Activated CD4-positive, alpha-beta T cell treated with anti-CD3 and anti-CD28 coated beads for 24 hours (primary cell): ENCODE results near the gene PLGRKT.
"Not testable (repeated sequence)": the region's sequence is repeated elsewhere in the genome, so short reads cannot be mapped to it uniquely, and the experiment has no call there.

Source experiments
- DNase-seq, 2 donors: peaks; one replicate each; pipeline ENCODE4 v3.0.0-alpha.2; 2020; ENCODE audit warnings: low read depth in 2 of 2

PLGRKT gene

GRCh38 chr9:5430912-5431311 lies 6.8 kb downstream of the PLGRKT start:
- no peak for DNase-seq

DNA sequence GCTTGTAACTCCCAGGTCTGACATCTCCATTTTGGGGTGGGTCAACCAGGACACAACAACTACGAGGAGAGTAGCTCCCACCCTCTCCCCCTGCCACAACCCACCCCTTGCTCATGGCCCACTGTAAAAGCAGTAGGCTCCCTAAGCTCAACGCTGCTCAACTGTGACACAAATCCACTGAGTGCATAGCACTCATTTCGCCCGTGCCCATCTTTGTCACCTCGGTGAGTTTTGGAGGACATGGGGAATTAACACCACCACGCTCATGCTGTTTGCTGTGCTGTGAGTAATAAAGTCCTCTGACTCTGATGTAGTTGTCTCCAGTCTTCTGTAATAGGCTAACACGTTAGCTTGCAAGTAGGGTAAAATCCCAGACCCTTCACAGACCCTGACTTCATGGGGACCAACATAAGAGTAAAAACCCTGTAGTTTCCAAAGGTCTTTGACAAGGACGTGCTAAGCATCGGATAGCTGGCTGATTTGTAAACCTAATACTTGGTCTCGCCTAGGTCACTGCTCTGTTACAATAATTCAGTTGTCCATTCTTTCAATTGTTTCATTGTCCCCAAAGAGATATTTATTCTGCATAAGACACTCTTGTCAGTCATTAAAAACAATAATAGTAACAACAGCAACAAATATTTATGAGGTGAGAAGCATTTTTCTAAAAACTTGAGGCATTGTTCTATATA lies 7.7 kb downstream of the PLGRKT start:
- no peak for DNase-seq

DNA sequence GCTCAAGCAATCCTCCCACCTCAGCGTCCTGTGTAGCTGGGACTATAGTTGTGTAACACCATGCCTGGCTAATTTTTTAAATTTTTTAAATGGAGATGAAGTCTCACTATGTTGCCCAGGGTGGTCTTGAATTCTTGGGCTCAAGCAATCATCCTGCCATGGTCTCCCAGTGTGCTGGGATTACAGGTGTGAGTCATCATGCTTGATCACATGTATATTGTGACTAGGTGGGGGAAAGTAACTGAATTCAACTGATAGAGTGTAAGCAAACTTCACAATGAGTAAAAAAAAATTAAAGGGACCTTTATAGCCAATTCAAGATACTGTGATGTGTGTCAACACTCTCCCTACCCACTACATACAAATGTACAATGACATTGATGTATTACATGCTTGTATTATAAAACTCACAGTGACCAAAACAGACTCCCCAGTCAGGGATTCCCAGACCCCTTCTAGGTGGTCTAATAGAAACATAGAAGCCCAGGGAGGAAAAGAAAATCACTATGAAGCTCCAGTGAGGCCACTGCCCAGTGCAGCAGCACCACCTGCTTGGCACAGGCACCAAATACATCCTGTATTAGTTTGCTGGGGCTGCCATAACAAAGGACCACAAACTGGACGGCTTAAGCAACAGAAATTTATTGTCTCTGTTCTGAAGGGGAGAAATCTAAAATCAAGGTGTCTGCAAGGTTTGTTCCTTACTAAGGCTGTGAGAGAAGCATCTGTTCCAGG lies 8.8 kb downstream of the PLGRKT start:
- no peak for DNase-seq

DNA sequence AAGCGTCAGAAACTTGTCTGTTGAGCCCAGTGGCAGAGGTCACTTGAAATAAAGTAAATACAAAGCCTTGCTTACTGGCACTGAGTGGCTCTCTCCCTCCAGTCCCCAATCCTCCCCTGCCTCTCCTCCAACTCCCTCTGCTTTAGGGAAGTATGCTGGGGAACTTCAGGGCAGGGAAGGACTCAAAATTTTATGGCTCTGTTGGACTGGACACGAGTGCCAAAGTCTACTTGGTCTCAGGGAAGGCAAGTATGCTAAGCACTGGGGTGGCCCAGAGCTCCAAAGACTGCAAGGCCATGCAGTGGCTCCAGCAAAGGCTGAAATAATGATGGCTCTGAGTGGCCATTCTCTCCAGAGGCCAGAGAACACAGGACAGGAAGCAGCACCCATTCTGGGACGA lies 9.6 kb downstream of the PLGRKT start:
- DNase-seq: no peak

DNA sequence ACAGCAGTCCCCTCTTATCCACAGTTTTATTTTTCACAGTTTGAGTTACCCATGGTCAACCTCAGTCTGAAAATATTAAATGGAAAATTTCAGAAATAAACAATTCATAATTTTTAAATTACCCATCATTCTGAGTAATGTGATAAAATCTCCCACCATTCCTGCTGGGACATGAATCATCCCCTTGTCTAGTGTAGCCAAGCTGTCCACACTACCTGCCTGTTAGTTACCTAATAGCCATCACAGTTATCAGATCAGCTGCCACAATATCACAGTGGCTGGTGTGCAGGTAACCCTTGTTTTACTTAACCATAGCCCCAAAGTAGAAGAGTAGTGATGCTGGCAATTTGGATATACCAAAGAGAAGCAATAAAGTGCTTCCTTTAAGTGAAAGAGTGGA lies 10.7 kb downstream of the PLGRKT start:
- DNase-seq: no peak

- no peak for DNase-seq
These were observed 12.6 kb downstream of the PLGRKT start for GRCh38 chr9:5425006-5425628.

GRCh38 chr9:5422276-5422675 lies 15.4 kb downstream of the PLGRKT start:
- no peak for DNase-seq

DNA sequence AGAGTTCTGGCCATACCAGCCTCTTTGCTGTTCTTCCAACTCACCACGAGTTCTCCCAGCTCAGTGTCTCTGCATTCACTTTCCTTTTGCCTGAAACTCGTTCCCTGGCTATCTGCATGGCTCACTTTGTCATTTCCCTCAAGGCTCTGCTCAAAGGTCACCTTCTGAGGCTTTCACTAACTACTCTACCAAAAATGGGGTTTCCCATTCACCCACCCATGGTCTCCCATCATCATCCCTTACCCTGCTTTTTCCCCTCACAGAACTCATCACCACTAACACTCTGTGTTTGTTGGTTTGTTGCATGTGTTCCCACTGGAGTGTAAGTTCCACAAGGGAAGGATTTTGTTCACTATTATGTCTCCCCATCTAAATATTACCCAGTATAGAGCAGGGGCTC lies 16.6 kb downstream of the PLGRKT start:
- no peak for DNase-seq

DNA sequence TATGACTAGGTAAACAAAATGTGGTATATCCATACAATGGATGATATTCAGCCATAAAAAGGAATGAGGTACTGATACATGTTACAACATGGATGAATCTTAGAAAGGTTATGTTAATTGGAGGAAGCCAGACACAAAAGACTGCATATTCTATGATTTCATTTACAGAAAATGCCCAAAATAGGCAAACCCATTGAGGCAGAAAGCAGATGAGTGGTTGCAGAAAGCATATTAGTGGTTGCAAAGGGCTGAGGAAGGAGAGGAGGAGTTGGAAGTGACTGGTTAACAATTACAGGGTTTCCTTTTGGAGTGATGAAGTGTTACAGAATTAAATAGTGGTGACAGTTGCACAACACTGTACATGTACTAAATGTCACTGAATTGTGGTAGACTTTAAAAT lies 17.7 kb downstream of the PLGRKT start:
- DNase-seq: no peak

GRCh38 chr9:5418481-5418880 lies 19.2 kb downstream of the PLGRKT start:
- no peak for DNase-seq

DNA sequence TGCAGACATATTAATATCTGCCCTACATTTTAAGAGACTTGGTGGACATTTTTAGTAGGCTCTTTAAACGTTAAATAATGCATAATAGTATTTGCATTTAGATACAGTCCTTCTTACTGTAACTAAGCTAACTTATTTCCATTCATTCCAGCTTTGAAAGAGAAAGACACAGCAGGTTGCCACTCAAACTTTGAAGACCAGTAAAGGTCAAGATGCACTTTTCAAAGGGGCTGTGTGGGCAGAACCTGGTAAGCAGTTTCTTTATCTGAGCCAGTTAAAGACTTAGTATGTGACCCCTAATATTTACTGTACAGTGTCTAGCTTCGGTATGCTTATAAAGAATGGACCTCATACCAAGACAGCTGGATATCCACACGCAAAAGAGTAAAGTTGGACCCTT lies 20.8 kb downstream of the PLGRKT start:
- DNase-seq: no peak

- DNase-seq: no peak
These were observed 29.1 kb downstream of the PLGRKT start for GRCh38 chr9:5408596-5408995.

DNA sequence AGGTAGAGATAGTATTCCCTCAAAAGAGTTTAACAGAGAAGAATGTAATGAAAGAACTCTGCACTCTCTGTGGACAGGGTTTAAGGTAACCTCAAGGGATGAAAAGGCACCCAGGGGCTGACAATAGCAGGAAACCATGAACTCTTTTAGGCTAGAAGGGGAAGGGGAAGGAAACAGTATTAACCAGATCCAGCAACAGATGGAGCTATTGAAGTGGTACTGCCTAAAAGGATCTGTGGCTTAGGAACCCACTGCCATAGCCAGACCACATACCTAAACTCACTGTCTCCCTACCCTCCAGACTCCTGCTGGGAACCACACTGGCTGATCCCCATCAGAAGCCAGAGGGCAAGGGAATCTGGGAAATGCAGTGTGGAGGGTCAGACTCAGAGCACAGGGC lies 35.5 kb downstream of the PLGRKT start:
- DNase-seq: no peak

DNA sequence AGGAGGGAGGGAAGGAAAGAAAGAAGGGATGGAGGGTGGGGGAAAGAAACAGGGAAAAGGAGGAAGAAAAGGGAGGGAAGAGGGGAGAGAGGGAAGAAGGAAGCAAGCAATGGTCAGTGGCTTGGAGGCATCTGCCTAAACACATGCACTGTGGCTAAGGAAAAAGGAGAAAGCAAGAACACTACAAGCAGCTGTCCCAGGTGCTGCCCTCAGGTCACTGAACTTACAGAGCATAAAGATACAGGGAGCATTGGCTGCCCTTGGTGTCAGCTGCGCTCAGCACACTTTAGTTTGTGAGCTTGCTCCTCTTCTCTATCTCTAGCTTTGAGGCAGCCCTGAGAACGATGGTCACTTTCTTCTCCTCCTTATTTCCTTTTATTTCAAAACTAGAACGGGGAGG lies 40.2 kb downstream of the PLGRKT start:
- not testable (repeated sequence) for DNase-seq

DNA sequence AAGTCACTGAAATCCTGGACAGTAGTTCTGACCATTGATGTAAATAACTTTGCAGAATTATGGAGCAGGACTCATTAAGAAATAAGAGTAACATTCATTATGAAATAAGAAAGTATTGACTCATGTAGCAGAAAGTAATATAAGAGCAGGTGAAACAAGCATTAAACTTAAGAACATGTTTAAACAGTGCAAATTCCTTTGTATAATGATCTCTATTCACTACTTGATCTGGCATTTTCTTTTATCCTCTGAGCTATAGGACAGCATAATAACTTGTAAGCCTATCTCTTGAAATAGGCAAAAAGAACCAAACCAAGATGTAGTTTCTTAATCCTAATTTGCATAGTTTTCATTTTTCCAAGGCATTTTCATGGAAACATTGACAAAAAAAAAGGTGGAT lies 42.3 kb downstream of the PLGRKT start:
- DNase-seq: no peak

DNA sequence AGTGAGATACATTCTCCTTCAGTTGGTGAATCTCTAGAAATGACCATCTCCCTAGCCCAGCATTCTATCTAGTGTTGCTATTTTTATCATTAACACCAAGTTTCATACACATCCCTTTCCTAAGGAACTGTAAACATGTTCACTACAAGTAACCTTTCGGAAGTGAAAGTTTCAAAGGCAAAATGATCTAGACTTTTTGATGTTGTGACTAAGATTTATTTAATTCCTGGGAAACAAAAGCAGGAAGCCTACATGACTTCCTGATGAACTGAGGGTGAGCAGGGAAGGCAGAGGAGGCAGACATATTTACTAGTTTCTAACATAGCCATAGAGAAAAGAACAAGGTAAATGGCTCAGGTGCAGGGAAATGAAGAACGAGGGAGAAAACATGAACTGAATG lies 43.7 kb downstream of the PLGRKT start:
- not testable (repeated sequence) for DNase-seq

DNA sequence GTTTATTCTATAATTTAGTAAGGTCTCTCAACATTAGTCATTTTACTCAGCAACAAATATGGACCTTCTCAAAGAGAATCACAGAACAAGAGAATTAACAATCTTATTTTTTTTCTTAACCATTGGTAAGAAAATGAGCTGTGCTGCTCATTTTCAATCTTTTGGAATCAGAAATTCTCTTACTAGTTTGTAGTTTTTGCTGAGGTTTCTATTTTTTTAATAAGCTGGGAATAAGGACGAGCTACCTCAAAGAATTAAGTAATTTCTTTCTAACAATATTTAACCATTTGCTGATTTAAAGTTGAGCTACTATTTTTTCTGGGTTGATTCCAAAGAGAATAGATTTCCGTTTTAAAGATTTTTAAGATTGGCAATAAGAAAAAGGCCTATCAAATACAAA lies 44.2 kb downstream of the PLGRKT start:
- no peak for DNase-seq

DNA sequence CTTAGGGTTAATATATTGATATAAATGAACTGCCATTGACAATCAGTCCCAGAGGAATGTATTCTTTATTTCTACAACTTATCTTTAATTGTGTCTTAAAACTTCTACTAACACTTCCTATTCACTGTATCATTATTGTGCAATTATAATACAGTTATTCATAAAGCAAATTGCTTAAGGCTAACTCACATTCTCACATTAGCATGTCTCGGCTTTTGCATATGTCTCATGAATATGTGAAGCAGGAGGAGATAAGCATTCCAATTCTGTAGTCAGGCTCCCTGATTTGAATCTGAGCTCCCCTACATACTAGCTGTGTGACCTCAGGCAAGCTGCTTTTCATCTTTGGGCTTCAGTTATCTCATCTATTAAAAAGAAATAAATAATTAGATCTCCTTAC lies 45.4 kb downstream of the PLGRKT start:
- DNase-seq: no peak

- DNase-seq: no peak
These were observed 48.5 kb downstream of the PLGRKT start for GRCh38 chr9:5389109-5389732.

DNA sequence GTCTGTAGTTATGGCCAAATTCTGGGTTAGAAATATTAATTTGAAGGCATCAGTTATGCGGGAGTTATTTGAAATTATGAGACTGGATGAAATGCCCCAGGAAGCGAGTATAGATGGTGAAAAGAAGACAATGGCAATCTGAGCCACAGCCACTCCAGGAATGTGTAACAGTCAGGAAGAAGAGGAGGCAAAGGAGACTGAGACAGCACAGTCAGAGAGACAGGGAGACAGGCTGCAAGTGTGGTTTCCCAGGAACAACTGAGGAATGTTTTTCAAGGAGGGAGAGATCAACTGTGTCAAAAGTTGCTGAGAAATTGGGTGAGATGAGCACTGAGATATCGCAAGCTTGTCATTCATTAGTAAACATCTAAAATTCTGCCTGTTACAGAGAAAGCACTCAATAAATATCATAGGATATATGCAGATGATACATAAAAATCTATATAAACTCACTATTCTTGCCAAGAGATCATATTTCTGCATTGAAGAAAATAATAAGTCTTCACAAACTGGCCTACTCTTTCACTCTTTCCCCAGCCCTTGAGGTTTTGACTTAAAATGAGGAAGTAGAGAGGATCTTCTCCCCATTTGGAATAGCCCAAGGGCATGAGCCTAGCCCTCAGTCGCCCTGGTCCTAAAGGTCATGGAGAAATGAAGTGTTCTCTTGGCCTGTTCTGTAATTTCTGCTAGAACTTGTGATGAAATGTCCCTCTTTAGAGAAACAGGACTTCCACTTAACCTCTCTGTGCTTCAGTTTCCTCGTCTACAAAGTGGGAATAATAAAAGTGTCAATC lies 49.5 kb downstream of the PLGRKT start:
- no peak for DNase-seq

- no peak for DNase-seq
These were observed 53.3 kb downstream of the PLGRKT start for GRCh38 chr9:5384436-5384835.

DNA sequence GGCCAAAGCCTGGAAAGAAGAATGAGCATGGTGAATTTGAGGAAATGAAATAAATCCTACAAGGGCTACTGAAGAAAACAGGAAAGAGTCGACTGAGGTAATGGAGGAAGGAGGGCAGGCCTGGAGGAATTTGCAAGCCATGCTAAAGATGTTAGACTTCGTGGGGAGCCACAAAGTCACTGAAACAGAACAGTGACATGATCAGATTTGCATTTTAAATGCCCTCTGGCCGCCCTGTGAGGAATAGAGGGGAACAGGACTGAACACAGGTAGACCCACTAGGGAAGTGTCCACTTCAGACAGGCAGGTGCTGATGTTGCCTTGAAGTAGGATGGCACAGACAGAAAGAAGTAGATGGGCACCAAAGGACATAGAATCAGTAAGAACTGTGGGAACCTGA lies 55.2 kb downstream of the PLGRKT start:
- DNase-seq: no peak
